H9 (cell line): Measurements from ENCODE around the gene ITPR1. TPM values are rescaled to one million over a fixed set of nuclear protein-coding genes. Genes with fewer than 3 reads are reported as not detected.

Experiments used
- DNase-seq: peaks from one replicate; pipeline ENCODE4 v3.0.0-alpha.2; 2017
- H2AFZ ChIP-seq: one replicate; pipeline ENCODE4 v1.6.1; 2013; ENCODE audit warnings: mild to moderate bottlenecking, low read length, control low read depth, moderate library complexity
- H2AK5ac ChIP-seq: 2 replicates; pipeline ENCODE4 v1.6.1; 2013; ENCODE audit warnings: low read length, control low read depth, mixed read lengths; ENCODE audit not compliant: insufficient read length
- H2BK120ac ChIP-seq: one replicate; pipeline ENCODE4 v1.6.1; 2013; ENCODE audit warnings: low read depth, mild to moderate bottlenecking, low read length, control low read depth, inconsistent platforms; ENCODE audit not compliant: poor library complexity, severe bottlenecking
- H2BK12ac ChIP-seq: 2 replicates; pipeline ENCODE4 v1.6.1; 2013; ENCODE audit warnings: low read length, control low read depth, mixed read lengths, low read depth; ENCODE audit not compliant: insufficient read length
- H2BK15ac ChIP-seq: 2 replicates; pipeline ENCODE4 v1.6.1; 2013; ENCODE audit warnings: low read depth, low read length, control low read depth
- H2BK20ac ChIP-seq: one replicate; pipeline ENCODE4 v1.6.1; 2013; ENCODE audit warnings: low read depth, mild to moderate bottlenecking, low read length, control low read depth, inconsistent platforms; ENCODE audit not compliant: poor library complexity, severe bottlenecking
- H2BK5ac ChIP-seq: 2 replicates; pipeline ENCODE4 v1.6.1; 2013; ENCODE audit warnings: low read length, control low read depth, mixed read lengths; ENCODE audit not compliant: insufficient read length
- H3K14ac ChIP-seq: 2 replicates; pipeline ENCODE4 v1.6.1; 2013; ENCODE audit warnings: low read length, control low read depth; ENCODE audit not compliant: insufficient read depth
- H3K18ac ChIP-seq: 2 replicates; pipeline ENCODE4 v1.6.1; 2013; ENCODE audit warnings: low read depth, mild to moderate bottlenecking, mixed read lengths, low read length, control low read depth; ENCODE audit not compliant: insufficient read length
- H3K23ac ChIP-seq: 2 replicates; pipeline ENCODE4 v1.6.1; 2013; ENCODE audit warnings: low read length, control low read depth, mixed read lengths, low read depth; ENCODE audit not compliant: insufficient read length
- H3K23me2 ChIP-seq: 2 replicates; pipeline ENCODE4 v1.6.1; 2013; ENCODE audit warnings: low read depth, mild to moderate bottlenecking, mixed read lengths, low read length, control low read depth; ENCODE audit not compliant: insufficient read length, poor library complexity, severe bottlenecking
- H3K27ac ChIP-seq: 2 replicates; pipeline ENCODE4 v1.5.1; 2013; ENCODE audit warnings: low read length, control low read depth, mixed read lengths, low read depth; ENCODE audit not compliant: insufficient read length
- H3K27me3 ChIP-seq: 2 replicates; pipeline ENCODE4 v1.6.1; 2013; ENCODE audit warnings: low read length, control low read depth, inconsistent platforms; ENCODE audit not compliant: insufficient read depth
- H3K4ac ChIP-seq: 2 replicates; pipeline ENCODE4 v1.6.1; 2013; ENCODE audit warnings: low read depth, mild to moderate bottlenecking, control low read depth, inconsistent platforms, low read length, moderate library complexity
- H3K4me1 ChIP-seq: 2 replicates; pipeline ENCODE4 v1.6.1; 2013; ENCODE audit warnings: low read length, control low read depth, inconsistent platforms; ENCODE audit not compliant: insufficient read depth
- H3K4me2 ChIP-seq: 2 replicates; pipeline ENCODE4 v1.6.1; 2013; ENCODE audit warnings: low read length, control low read depth, mixed read lengths; ENCODE audit not compliant: insufficient read length, insufficient read depth
- H3K56ac ChIP-seq: 2 replicates; pipeline ENCODE4 v1.6.1; 2013; ENCODE audit warnings: low read depth, mild to moderate bottlenecking, mixed read lengths, low read length, control low read depth; ENCODE audit not compliant: insufficient read length
- H3K79me1 ChIP-seq: 2 replicates; pipeline ENCODE4 v1.6.1; 2013; ENCODE audit warnings: low read depth, mild to moderate bottlenecking, moderate library complexity, low read length, control low read depth, inconsistent platforms; ENCODE audit not compliant: insufficient read depth, poor library complexity, severe bottlenecking
- H3K79me2 ChIP-seq: 2 replicates; pipeline ENCODE4 v1.6.1; 2013; ENCODE audit warnings: low read length, control low read depth, inconsistent platforms; ENCODE audit not compliant: insufficient read depth
- H3K9ac ChIP-seq: 2 replicates; pipeline ENCODE4 v1.6.1; 2013; ENCODE audit warnings: low read length, control low read depth, mixed read lengths; ENCODE audit not compliant: insufficient read length; ENCODE audit errors: extremely low read depth
- H3K9me3 ChIP-seq: one replicate; pipeline ENCODE4 v1.6.1; 2013; ENCODE audit warnings: low read depth, low read length, inconsistent platforms; ENCODE audit not compliant: control insufficient read depth
- H3T11ph ChIP-seq: one replicate; pipeline ENCODE4 v1.6.1; 2013; ENCODE audit warnings: mild to moderate bottlenecking, low read length, control low read depth, inconsistent platforms
- H4K20me1 ChIP-seq: one replicate; pipeline ENCODE4 v1.6.1; 2013; ENCODE audit not compliant: control insufficient read depth, insufficient read length, insufficient read depth
- H4K5ac ChIP-seq: 2 replicates; pipeline ENCODE4 v1.6.1; 2013; ENCODE audit warnings: low read depth, mild to moderate bottlenecking, mixed read lengths, low read length, control low read depth; ENCODE audit not compliant: insufficient read length
- H4K8ac ChIP-seq: replicated peaks from 2 replicates; pipeline ENCODE4 v1.6.1; 2013; ENCODE audit warnings: low read length, control low read depth, mixed read lengths, low read depth; ENCODE audit not compliant: insufficient read length
- H4K91ac ChIP-seq: 2 replicates; pipeline ENCODE4 v1.6.1; 2013; ENCODE audit warnings: low read depth, mild to moderate bottlenecking, moderate library complexity, mixed read lengths, low read length, control low read depth; ENCODE audit not compliant: insufficient read length
- H3K27ac Mint-ChIP-seq, 3 experiments: 2 replicates in 2 of 3; 3 replicates in 1 of 3; pipeline ENCODE4 v1.8.0; 2020 to 2021; ENCODE audit warnings: mixed read lengths in 3 of 3, mild to moderate bottlenecking in 1 of 3, moderate library complexity in 1 of 3
- H3K27me3 Mint-ChIP-seq: 2 replicates; pipeline ENCODE4 v1.8.0; 2021; ENCODE audit warnings: low read depth, mild to moderate bottlenecking, moderate library complexity, mixed read lengths
- H3K36me3 Mint-ChIP-seq, 3 experiments: 2 replicates in 2 of 3; 3 replicates in 1 of 3; pipeline ENCODE4 v1.8.0; 2020 to 2021; ENCODE audit warnings: low read depth in 3 of 3, mixed read lengths in 3 of 3; ENCODE audit not compliant: insufficient read depth in 1 of 3
- H3K4me1 Mint-ChIP-seq, 2 experiments: 2 replicates each; pipeline ENCODE4 v1.8.0; 2020; ENCODE audit warnings: mixed read lengths in 2 of 2
- H3K4me3 Mint-ChIP-seq, 2 experiments: 2 replicates in 1 of 2; 3 replicates in 1 of 2; pipeline ENCODE4 v1.8.0; 2020 to 2021; ENCODE audit warnings: mild to moderate bottlenecking in 2 of 2, mixed read lengths in 2 of 2, moderate library complexity in 1 of 2
- H3K9me3 Mint-ChIP-seq, 2 experiments: 2 replicates in 1 of 2; 3 replicates in 1 of 2; pipeline ENCODE4 v1.8.0; 2020; ENCODE audit warnings: mild to moderate bottlenecking in 2 of 2, mixed read lengths in 2 of 2, moderate library complexity in 1 of 2
- CTCF ChIP-seq: fragments of 200-600 bp; sonication (generic); conservative IDR thresholded peaks from 3 replicates; pipeline ENCODE4 v1.8.0; 2021; ENCODE audit warnings: antibody characterized with exemption, mild to moderate bottlenecking
- WGBS: extraction: QIAGEN DNeasy Blood & Tissue Kit; methylation state at CpG from one replicate; pipeline ENCODE4 v1.1.7; 2013; ENCODE audit warnings: missing lambda C conversion rate, low lambda C conversion rate, mixed read lengths; ENCODE audit not compliant: insufficient read length; ENCODE audit errors: extremely low coverage; 5-methylcytosine and 5-hydroxymethylcytosine counted together
- total RNA-seq: library from RNA; stranded (reverse); gene quantifications from 2 replicates; pipeline ENCODE4 v1.2.1, GENCODE V29; 2021

The ITPR1 gene
- total RNA-seq, 1 experiment from 2014 or later, result 4.2 TPM

- no peak overlapping the region for H3K27ac Mint-ChIP-seq
- Histone ChIP-seq H4K8ac (no peak overlapping the region), H2AFZ (no peak overlapping the region)
These were observed 326.6 kb downstream of the ITPR1 start for GRCh38 chr3:4819746-4820145.

More at GRCh38 chr3:4819746-4820145, 326.6 kb downstream of the ITPR1 start:
- H2BK15ac ChIP-seq, result no peak overlapping the region
- H3K79me1 ChIP-seq, result no peaks in the 10 kb centered on the region
- Mint-ChIP-seq H3K4me3 (no peak overlapping the region), H3K4me1 (peaks cover 3 to 7% of the 10 kb centered on the region in 2 experiments), H3K36me3 (peaks cover 20 to 25% (median 25%) of the 10 kb centered on the region in 3 experiments), H3K27me3 (peaks cover 1% of the 10 kb centered on the region; the same call in 1 of the 2 replicates), H3K9me3 (peaks cover 16 to 17% of the 10 kb centered on the region in 2 experiments)
- no peak for TF ChIP-seq CTCF
- H3K23me2 ChIP-seq, result no peaks in the 10 kb centered on the region
- H3K4me2 ChIP-seq, result no peak overlapping the region
- no peaks in the 10 kb centered on the region for H4K20me1 ChIP-seq
- no peak overlapping the region for H2AK5ac ChIP-seq
- no peak overlapping the region for H4K91ac ChIP-seq
- no peak overlapping the region for H3K23ac ChIP-seq
- H3K4ac ChIP-seq, result no peak overlapping the region
- no peak overlapping the region for H3K18ac ChIP-seq
- H3K9ac ChIP-seq, result no peak overlapping the region
- no peaks in the 10 kb centered on the region for H3K27me3 ChIP-seq
- H2BK120ac ChIP-seq, result no peak overlapping the region
- no peak for DNase-seq
- H2BK12ac ChIP-seq, result no peak overlapping the region
- H2BK20ac ChIP-seq, result no peak overlapping the region
- no CpG with 5 or more reads among the region's 3 CpGs for WGBS
- no peak overlapping the region for H3K56ac ChIP-seq
- no peak overlapping the region for H4K5ac ChIP-seq
- H3T11ph ChIP-seq, result no peak overlapping the region
- H3K27ac ChIP-seq, result no peak overlapping the region
- H3K9me3 ChIP-seq, result no peaks in the 10 kb centered on the region
- no peaks in the 10 kb centered on the region for H3K79me2 ChIP-seq
- no peak overlapping the region for H3K14ac ChIP-seq
- H2BK5ac ChIP-seq, result no peak overlapping the region
- no peaks in the 10 kb centered on the region for H3K4me1 ChIP-seq
